Measurements from ENCODE around the gene GPC5.

GRCh38 chr13:92658293-92658692, 1259.9 kb downstream of the GPC5 start:
- TF ChIP-seq YY1 (IDR thresholded peaks at IDR 0.05; ENCODE audit: insufficient read depth, insufficient read length): no peak
- no peak for TF ChIP-seq ZNF274 (IDR thresholded peaks at IDR 0.05; ENCODE audit: low read depth, low read length)
